Stimulated activated CD8-positive, alpha-beta memory T cell treated with anti-CD3 and anti-CD28 coated beads, Interleukin-2, amount 100 ng/mL, for 48 hours (primary cell): Measurements from ENCODE around the gene NFATC1.

Experiments
- DNase-seq, 2 donors: peaks; one replicate each; pipeline ENCODE4 v3.0.0-alpha.2; 2020; ENCODE audit warnings: low read depth in 2 of 2

The NFATC1 gene

DNA sequence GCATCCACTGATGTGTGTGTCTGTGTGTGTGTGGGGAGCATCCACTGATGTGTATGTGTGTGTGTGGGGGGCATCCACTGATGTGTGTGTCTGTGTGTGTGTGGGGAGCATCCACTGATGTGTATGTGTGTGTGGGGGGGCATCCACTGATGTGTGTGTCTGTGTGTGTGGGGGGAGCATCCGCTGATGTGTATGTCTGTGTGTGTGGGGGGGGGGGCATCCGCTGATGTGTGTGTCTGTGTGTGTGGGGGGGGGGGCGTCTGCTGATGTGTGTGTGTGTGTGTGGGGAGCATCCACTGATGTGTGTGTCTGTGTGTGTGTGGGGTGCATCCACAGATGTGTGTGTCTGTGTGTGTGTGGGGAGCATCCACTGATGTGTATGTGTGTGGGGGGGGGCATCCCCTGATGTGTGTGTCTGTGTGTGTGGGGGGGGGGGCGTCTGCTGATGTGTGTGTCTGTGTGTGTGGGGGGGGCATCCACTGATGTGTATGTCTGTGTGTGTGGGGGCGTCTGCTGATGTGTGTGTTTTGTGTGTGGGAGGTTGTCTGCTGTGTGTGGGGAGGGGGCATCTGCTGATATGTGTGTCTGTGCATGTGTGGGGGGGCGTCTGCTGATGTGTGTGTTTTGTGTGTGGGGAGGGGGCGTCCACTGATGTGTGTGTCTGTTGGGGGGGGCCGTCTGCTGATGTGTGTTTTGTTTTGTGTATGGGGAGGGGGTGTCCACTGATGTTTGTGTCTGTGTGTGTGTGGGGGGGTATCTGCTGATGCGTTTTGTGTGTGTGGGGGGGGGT is 125.9 kb downstream of the NFATC1 start:
- no peak for DNase-seq

DNA sequence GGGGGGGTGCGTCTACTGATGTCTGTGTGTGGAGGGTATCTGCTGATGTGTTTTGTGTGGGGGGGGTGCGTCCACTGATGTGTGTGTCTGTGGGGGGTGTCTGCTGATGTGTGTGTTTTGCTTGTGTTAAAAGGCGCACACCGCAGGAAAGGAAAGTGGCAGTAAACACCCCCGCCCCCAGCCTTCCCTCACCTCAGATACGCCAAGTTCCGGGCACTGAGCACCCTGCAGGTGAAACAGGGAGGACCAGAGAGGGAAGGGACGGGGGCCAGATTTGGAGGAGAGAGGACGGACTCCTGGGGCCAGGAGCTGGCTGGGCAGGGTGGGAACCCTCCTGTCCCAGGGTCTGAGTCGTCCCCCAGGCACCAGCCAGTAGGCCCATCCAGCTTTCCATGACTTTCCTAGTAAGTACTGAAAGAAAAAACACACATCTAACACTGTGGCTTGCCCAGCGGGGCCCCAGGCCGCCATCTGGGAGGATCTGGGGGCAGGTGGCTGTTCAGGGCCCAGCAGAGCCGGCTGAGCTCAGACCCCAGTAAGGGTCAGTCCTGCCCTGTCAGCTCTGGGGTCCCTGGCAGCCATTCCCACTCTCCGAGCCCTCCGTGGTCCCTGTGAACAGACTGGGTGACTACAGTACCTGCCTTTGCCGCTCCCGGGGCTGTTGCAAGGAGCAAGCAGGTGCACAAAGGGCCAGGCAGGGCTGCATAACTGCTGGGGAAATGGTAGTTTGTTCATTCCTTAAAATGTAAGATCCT is 126.9 kb downstream of the NFATC1 start:
- DNase-seq, result peak in 1 of 2 donors; percentile 58

DNA sequence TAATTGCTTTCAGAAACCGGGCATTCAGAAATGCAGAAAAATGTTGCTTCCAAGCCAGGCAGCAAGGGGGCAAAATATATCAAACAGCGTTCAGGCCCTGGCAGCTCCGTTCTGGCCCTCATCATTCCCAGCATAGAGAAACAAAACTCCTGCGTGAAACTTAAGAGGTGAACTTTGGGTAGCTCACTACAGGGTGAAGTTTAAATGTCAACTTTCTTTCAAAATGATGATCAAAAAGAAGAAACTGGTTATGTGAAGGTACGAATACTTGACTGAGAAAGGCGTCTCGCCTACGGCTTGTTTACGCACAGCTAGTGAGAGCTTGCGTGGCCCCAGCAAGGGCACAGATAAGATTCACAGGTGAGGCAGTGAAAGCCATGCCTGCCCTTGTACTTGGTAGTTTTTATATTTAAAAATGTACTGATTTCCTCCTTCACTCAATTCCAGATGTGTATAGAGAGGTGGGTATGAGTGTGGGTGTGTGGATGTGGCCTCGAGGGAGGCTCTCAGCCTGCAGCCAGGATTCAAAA is 127.5 kb downstream of the NFATC1 start:
- DNase-seq, result no peak

DNA sequence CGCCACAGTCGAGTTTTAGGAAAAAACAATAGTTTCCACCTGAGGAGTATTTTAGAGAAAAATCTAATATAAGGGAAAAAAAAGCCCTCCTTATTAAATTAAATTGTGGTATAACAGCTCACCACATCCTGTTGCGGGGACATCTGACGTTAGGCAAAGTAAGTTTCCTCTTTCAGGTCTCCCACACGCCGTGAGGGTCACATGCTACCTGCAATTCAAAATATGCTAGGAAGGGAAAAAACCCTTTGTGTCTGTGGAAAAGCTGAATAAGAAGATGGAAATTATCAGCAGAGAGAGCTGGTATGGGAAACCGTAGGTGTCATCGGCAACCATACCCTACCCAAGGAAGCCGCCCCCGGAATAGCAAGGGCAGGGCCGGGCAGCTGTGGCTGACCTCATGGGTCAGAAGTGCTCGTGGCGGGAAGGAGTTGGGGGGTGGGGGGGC is 128.0 kb downstream of the NFATC1 start:
- peak; percentile 64 to 66 for DNase-seq

DNA sequence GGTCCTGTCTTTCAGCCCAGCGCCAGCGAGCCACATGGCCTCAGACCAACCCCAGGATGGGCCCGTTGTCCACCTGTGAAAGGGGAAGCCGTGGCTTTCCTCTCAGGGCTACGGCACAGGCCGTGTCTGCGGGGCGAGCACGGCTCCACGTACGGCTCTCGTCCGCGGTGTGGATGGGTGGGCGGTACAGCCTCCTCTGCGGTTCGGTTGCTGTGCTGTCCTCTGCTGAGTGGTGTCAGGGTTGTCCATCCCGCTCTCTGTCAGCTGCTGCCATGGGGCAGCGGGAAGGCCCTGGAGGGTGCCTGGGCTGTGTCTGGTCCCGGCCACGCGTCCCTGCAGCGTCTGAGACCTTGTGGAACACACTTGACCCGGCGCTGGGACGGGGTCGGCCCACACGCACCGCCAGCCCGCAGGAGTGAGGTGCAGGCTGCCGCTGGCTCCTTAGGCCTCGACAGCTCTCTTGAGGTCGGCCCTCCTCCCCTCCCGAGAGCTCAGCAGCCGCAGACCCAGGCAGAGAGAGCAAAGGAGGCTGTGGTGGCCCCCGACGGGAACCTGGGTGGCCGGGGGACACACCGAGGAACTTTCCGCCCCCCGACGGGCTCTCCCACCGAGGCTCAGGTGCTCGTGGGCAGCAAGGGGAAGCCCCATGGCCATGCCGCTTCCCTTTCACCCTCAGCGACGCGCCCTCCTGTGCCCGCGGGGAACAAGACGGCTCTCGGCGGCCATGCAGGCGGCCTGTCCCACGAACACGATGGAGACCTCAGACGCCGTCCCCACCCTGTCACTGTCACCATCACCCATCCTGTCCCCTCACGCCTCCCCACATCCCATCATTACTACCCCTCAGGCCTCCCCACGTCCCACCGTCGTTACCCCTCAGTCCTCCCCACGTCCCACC is 128.7 kb downstream of the NFATC1 start:
- peak; percentile 48 to 65 for DNase-seq

DNA sequence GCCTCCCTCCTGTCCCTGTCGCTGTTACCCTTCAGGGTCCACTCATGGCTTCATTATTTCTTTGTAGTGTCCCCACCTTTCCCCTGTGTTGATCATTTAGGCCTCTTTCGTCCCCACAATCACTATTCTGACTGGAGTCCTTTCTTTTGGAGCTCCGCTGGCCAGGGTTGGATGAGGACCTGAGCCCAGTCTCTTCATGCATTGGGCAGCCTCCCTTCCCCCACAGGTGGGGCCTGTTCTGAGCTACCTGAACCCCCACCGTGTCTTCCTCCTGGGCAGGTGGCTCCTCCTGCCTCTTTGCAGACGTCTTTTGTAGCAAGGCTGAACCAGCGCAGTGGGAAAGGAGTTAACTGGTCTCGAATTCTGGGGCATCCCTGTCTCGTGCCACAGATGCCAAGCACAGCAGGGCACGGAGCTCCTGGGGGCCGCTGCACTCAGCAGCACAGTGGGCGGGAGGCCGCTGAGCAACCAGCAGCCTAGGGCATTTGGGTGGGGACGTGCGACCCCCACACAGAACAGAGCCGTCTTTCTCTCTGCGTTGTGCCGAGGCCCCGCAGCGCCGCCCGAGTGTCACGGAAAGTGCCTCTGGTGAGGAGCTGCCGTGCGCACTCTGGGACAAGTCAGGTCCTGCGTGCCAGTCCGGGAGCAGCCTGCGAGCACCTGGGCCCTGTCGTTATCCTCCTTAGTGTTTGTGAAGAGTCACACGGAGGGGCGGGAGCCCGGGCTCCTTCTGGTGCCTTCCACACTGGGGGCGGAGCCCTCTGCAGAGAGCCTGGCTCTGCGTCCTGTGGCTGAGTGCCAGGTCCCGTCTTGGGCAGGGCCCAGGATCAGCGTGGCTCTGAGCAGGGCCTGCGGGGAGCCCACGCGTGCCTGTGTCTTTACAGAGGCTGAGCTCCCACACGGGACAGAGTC is 130.1 kb downstream of the NFATC1 start:
- no peak for DNase-seq

- DNase-seq, result no peak
Measured at GRCh38 chr18:79526468-79527460, 131.0 kb downstream of the NFATC1 start.

DNA sequence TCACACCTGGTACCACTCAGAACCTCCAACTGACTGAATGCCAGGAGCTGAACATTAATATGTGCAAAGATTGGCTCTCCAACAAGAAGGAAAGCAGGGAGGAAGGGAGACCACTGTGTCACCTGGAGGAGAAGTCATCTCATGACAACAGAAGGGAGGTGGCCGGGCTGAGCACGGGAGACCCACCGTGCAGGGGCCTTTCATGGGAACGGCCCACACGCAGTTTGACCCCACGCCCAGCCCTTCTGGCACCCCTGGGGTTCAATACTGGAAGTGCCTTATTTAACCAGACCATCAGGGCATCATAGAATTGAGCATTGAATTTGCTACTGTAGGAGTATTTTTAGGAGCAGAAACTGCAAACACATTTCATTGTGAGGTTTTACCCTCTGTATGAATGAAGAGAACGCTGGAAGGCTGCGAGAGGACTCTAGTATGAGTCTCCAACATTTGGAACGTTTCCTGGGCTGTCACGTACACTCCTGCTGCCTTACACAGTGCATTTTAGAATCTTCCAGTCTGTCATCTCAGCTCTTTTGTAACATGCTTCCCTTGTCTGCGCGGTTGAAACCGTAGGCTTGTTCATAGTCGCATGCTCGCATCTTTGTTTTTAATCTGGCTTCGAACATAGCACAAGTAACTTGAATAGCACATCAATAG is 132.1 kb downstream of the NFATC1 start:
- no peak for DNase-seq

- no peak for DNase-seq
Measured at GRCh38 chr18:79528316-79528695, 132.6 kb downstream of the NFATC1 start.

DNA sequence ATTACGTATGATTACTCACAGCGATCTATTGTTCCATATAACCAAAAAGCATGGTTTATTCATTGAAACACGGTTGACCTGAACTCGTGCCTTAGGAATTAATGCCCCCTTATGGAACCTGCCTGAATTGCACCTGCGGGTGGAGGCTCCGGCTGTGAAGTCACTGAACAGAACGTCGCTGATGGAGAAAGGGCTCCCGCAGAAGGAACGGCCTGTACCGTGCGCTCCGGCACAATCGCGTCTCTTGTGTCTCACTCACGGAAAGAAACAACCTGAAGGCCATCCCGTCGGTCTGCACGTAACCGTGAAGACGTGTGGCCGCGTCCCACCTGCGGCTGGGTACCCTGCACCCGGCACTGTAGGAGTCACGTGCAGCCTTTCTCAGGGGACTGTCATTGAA is 133.1 kb downstream of the NFATC1 start:
- DNase-seq, result no peak

GRCh38 chr18:79529296-79529695 is 133.6 kb downstream of the NFATC1 start:
- no peak for DNase-seq

DNA sequence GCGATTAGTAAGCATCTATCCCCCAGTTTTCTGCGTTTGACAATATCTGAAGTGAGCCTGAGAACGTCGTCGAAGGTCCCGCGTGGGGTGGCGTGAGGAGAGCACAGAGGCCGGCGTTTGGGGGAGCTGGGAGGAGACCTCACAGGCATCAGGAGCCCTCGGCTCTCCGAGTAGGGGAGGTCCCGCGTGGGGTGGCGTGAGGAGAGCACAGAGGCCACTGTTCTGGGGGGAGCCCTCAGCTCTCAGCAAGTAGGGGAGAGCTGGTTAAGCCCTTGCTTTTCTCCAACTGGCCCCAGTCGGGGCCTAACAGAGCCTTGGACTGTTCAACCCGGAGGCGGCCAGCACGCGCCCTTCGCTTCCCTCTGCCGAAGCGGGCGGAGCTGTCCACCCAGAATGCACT is 134.3 kb downstream of the NFATC1 start:
- DNase-seq, result no peak

GRCh38 chr18:79530821-79531220 is 135.1 kb downstream of the NFATC1 start:
- no peak for DNase-seq

DNA sequence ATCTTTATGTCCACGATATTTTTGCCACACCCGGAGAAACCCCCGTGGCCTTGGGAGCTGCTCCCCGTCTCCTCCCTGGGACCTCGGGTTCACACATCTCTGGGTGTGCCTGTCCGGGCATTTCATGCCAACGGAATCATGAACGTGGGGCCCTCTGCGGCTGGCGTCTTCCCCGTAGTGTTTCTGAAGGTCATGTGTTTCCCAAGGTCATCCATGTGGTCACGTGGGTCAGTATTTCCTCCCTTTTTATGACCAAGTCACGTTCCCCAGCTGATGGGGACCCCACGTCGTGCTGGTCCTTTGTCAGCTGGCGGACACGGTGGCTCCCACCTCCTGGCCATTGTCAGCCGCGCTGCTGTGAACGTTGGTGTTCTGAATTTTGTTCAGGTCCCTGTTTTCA is 135.7 kb downstream of the NFATC1 start:
- no peak for DNase-seq

GRCh38 chr18:79531926-79532312 is 136.2 kb downstream of the NFATC1 start:
- no peak for DNase-seq

DNA sequence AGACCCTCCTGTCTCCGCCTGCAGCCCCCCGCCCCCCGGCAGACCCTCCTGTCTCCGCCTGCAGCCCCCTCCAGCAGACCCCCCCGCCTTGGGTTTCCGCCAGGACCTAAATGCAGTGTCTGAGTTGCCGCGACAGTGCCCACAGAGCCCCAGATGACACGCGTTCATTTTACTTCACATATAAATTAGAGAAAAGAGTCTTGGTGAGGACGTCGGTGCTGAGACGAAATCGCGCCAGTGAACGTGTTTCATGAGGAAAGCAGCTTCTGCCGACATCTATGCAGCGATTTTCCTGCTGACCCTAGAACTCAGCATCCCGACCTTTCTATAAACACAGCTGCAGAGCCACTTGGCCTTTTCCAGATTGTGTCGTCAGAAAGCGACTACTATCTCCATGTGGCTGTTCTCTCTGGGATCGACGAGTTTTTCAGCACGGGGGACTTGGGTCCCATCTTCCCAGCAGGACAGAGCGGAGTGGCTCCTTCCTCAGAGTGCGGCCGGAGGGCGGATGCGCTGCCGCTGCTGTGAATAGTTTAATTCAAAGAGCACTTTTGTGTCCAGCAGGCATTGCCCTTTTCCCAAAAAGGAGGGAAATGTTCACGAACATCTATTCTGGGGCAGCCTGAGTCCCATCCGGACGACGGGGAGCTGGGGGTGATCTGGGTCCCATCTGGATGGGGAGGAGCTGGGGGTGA is 136.7 kb downstream of the NFATC1 start:
- no peak for DNase-seq

- no peak for DNase-seq
Measured at GRCh38 chr18:79533146-79533545, 137.4 kb downstream of the NFATC1 start.

- DNase-seq, result no peak
Measured at GRCh38 chr18:79533591-79533990, 137.9 kb downstream of the NFATC1 start.
